Ectodermal cell (in vitro differentiated cells): Measurements from ENCODE around the gene KRTAP12-3.
"Not testable (repeated sequence)": the region's sequence is repeated elsewhere in the genome, so short reads cannot be mapped to it uniquely, and the experiment has no call there.

ENCODE experiments used
- H3K27ac ChIP-seq: 2 replicates; pipeline ENCODE4 v1.7.0; 2013; ENCODE audit warnings: mild to moderate bottlenecking, low read depth, low read length; ENCODE audit not compliant: insufficient read depth, poor library complexity, severe bottlenecking
- H3K27me3 ChIP-seq: 2 replicates; pipeline ENCODE4 v1.7.0; 2013; ENCODE audit warnings: mild to moderate bottlenecking, low read length; ENCODE audit not compliant: insufficient read depth, control insufficient read depth, poor library complexity, severe bottlenecking
- H3K36me3 ChIP-seq: one replicate; pipeline ENCODE4 v1.7.0; 2013; ENCODE audit warnings: low read length; ENCODE audit not compliant: control insufficient read depth, insufficient read depth
- H3K4me1 ChIP-seq: one replicate; pipeline ENCODE4 v1.7.0; 2013; ENCODE audit warnings: low read length; ENCODE audit not compliant: control insufficient read depth, insufficient read depth
- H3K4me3 ChIP-seq: 2 replicates; pipeline ENCODE4 v1.7.0; 2013; ENCODE audit warnings: low read depth, low read length, control low read depth; ENCODE audit not compliant: insufficient read depth
- H3K9me3 ChIP-seq: 2 replicates; pipeline ENCODE4 v1.7.0; 2013; ENCODE audit warnings: mild to moderate bottlenecking, low read length, moderate library complexity; ENCODE audit not compliant: control insufficient read depth
- WGBS, 2 experiments: methylation state at CpG; one replicate each; pipeline ENCODE4 v1.1.7; 2013; ENCODE audit warnings: missing lambda C conversion rate in 2 of 2; 5-methylcytosine and 5-hydroxymethylcytosine counted together

KRTAP12-3 gene

GRCh38 chr21:44684483-44684882 lies 26.8 kb downstream of the KRTAP12-3 start:
- H3K9me3 ChIP-seq = no peaks in the 10 kb centered on the region
- 86 to 87% methylated on average over 6 of the region's 6 CpGs for WGBS, 2 experiments
- no peak overlapping the region for H3K4me3 ChIP-seq
- no peak overlapping the region for H3K27ac ChIP-seq
- H3K4me1 ChIP-seq = peaks cover 14% of the 10 kb centered on the region
- H3K36me3 ChIP-seq = no peaks in the 10 kb centered on the region
- no peaks in the 10 kb centered on the region for H3K27me3 ChIP-seq

- H3K27ac ChIP-seq, H3K27me3 ChIP-seq, H3K4me3 ChIP-seq, H3K36me3 ChIP-seq, H3K9me3 ChIP-seq: not testable (repeated sequence)
- peaks cover 14% of the 10 kb centered on the region for H3K4me1 ChIP-seq
- 88 to 91% methylated on average over 6 of the region's 6 CpGs for WGBS, 2 experiments
Observed at GRCh38 chr21:44685050-44685449, 27.3 kb downstream of the KRTAP12-3 start.

GRCh38 chr21:44686000-44686781 lies 28.5 kb downstream of the KRTAP12-3 start:
- 26 to 28% methylated on average over 14 of the region's 14 CpGs for WGBS, 2 experiments
- no peak overlapping the region for H3K27ac ChIP-seq
- H3K4me3 ChIP-seq = no peak overlapping the region
- no peaks in the 10 kb centered on the region for H3K9me3 ChIP-seq
- no peaks in the 10 kb centered on the region for H3K36me3 ChIP-seq
- H3K4me1 ChIP-seq = peaks cover 14% of the 10 kb centered on the region
- H3K27me3 ChIP-seq = no peaks in the 10 kb centered on the region

- no peaks in the 10 kb centered on the region for H3K9me3 ChIP-seq
- H3K4me1 ChIP-seq = peaks cover 14% of the 10 kb centered on the region
- no peak overlapping the region for H3K4me3 ChIP-seq
- H3K27me3 ChIP-seq = no peaks in the 10 kb centered on the region
- 74% methylated on average over 25 of the region's 25 CpGs for WGBS, 2 experiments
- no peaks in the 10 kb centered on the region for H3K36me3 ChIP-seq
- H3K27ac ChIP-seq = peak overlapping the region; percentile 46
Observed at GRCh38 chr21:44686843-44687561, 29.3 kb downstream of the KRTAP12-3 start.

- WGBS, 2 experiments = 87 to 90% methylated on average over 10 to 11 of the region's 11 CpGs
- H3K36me3 ChIP-seq = no peaks in the 10 kb centered on the region
- H3K4me1 ChIP-seq = peaks cover 14% of the 10 kb centered on the region
- no peaks in the 10 kb centered on the region for H3K27me3 ChIP-seq
- H3K9me3 ChIP-seq = no peaks in the 10 kb centered on the region
- H3K4me3 ChIP-seq = no peak overlapping the region
- H3K27ac ChIP-seq = no peak overlapping the region
Observed at GRCh38 chr21:44687671-44688070, 29.9 kb downstream of the KRTAP12-3 start.

GRCh38 chr21:44689740-44690139 lies 32.0 kb downstream of the KRTAP12-3 start:
- not testable (repeated sequence) for H3K27ac ChIP-seq, H3K4me3 ChIP-seq, H3K36me3 ChIP-seq, H3K27me3 ChIP-seq, H3K9me3 ChIP-seq
- peaks cover 14% of the 10 kb centered on the region for H3K4me1 ChIP-seq
- 90 to 91% methylated on average over 3 of the region's 3 CpGs for WGBS, 2 experiments

- no peak overlapping the region for H3K27ac ChIP-seq
- peaks cover 19% of the 10 kb centered on the region for H3K4me1 ChIP-seq
- no peaks in the 10 kb centered on the region for H3K9me3 ChIP-seq
- H3K36me3 ChIP-seq = no peaks in the 10 kb centered on the region
- no peaks in the 10 kb centered on the region for H3K27me3 ChIP-seq
- no peak overlapping the region for H3K4me3 ChIP-seq
- WGBS, 2 experiments = 74 to 79% methylated on average over 2 of the region's 2 CpGs
Observed at GRCh38 chr21:44691686-44692085, 34.0 kb downstream of the KRTAP12-3 start.

GRCh38 chr21:44692798-44693512 lies 35.2 kb downstream of the KRTAP12-3 start:
- 60 to 75% methylated on average over 2 of the region's 2 CpGs for WGBS, 2 experiments
- Histone ChIP-seq H3K36me3 (no peaks in the 10 kb centered on the region), H3K4me1 (peaks cover 16% of the 10 kb centered on the region), H3K27ac (no peak overlapping the region), H3K27me3 (no peaks in the 10 kb centered on the region), H3K4me3 (no peak overlapping the region), H3K9me3 (no peaks in the 10 kb centered on the region)

- Histone ChIP-seq H3K27ac (no peak overlapping the region), H3K4me3 (no peak overlapping the region), H3K9me3 (no peaks in the 10 kb centered on the region), H3K27me3 (no peaks in the 10 kb centered on the region), H3K36me3 (no peaks in the 10 kb centered on the region), H3K4me1 (peaks cover 26% of the 10 kb centered on the region)
- WGBS, 2 experiments = 88 to 89% methylated on average over 11 of the region's 11 CpGs
Observed at GRCh38 chr21:44694776-44695175, 37.0 kb downstream of the KRTAP12-3 start.

- no peaks in the 10 kb centered on the region for H3K36me3 ChIP-seq
- H3K4me3 ChIP-seq = no peak overlapping the region
- WGBS, 2 experiments = 73 to 78% methylated on average over 8 of the region's 8 CpGs
- H3K27ac ChIP-seq = no peak overlapping the region
- H3K4me1 ChIP-seq = peaks cover 30% of the 10 kb centered on the region
- no peaks in the 10 kb centered on the region for H3K9me3 ChIP-seq
- H3K27me3 ChIP-seq = no peaks in the 10 kb centered on the region
Observed at GRCh38 chr21:44695184-44695583, 37.5 kb downstream of the KRTAP12-3 start.
